HG03457 (cell line): Measurements from ENCODE around the gene HELZ.

Source experiments
- ATAC-seq: cut with Tn5 transposase; IDR thresholded peaks from one replicate; pipeline ENCODE4 v1.9.1; 2021; ENCODE audit warnings: moderate number of reproducible peaks; ENCODE audit not compliant: unreplicated experiment

The HELZ gene

GRCh38 chr17:67238991-67239390, 6.0 kb downstream of the HELZ start:
- no peak for ATAC-seq

- no peak for ATAC-seq
Observed at GRCh38 chr17:67232441-67232840, 12.6 kb downstream of the HELZ start.

GRCh38 chr17:67229109-67229955, 15.7 kb downstream of the HELZ start:
- no peak for ATAC-seq

DNA sequence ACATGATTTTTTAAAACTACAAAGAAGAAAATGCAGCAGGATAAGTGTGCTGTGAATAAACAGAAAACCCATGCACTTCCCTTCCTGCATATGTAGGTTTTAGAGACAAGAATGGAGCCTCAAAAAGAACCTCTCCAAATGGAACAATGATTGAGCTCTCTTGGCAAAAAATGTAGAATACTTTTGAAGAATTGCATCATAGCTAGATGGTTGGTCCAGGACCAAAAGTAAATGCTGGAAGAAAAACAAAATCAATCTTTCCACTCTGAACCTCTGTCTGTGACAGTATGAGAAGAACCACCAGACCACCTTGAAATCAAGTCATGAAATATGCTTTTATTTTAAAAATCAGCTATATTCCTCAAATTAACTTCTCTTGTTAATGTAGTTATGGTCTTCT, 17.5 kb downstream of the HELZ start:
- ATAC-seq, result no peak

DNA sequence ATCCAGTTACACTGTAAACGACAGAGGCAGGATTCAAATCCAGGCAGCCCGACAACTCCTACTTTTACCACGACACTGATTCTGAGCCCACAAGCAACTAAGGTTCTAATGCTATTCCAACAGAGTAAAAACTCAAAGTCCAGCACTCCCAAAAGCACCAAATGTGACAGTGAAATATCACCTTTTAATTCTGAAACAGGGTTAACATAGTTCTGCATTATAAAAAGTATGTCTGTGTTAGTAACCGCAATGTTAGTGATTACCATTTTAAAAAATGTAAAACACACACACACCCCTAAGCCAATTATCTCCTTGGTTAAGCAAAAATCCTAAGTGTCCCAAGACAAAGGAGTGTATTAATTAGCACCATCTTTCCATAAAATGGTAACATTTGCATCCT, 19.7 kb downstream of the HELZ start:
- no peak for ATAC-seq

DNA sequence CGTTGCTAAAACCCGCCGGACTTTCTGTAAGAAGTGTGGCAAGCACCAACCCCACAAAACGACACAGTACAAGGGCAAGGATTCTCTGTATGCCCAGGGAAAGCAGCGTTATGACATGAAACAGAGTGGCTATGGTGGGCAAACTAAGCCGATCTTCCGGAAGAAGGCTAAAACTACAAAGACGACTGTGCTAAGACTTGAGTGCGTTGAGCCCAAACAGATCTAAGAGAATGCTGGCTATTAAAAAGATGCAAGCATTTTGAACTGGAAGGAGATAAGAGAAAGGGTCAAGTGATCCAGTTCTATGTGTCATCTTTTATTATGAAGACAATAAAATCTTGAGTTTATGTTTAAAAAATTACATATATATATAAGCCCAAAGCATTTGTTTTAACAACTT, 20.3 kb downstream of the HELZ start:
- no peak for ATAC-seq

- no peak for ATAC-seq
Observed at GRCh38 chr17:67223924-67224323, 21.1 kb downstream of the HELZ start.

DNA sequence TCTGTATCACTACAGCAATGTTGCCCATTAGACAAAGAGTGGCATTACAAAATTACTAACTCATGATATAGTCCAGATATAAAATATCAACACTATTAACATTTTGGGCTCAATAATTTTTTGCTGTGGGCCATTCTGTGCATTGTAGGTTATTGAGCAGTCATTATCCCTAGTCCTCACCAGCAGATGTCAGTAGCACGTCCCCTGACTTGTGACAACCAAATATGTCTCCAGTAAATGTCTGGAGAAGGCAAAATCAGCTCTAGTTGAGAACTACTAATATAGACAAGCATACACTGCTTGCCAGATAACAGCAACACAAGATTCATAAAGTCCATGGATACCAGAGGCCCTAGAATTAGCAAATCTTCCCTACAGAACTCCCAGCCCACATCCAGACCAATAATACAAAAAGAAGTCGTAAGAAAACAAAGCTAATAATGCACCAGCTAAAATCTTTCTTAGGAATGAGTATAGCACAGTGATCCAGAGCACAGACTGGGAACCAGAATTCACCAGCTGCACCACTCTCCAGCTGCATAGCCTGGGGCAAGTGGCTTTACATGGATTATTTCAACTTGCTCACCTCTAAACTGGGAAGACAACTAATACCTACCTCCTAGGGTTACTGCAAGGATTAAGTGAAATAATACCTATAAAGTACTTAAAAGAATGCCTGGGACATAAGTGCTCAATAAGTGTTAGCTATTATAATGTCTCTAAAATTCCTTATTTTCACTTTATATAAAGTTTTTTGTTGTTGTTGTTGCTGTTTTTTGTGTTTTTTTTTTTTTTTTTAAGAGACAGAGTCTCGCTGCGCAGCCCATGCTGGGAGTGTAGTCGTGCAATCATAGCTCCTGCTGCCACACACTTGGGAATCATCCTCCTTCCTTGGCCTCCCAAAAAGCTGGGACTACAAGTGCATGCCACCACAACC, 23.7 kb downstream of the HELZ start:
- ATAC-seq, result no peak

GRCh38 chr17:67218385-67218950, 26.5 kb downstream of the HELZ start:
- ATAC-seq, result no peak

GRCh38 chr17:67217446-67217845, 27.6 kb downstream of the HELZ start:
- no peak for ATAC-seq

DNA sequence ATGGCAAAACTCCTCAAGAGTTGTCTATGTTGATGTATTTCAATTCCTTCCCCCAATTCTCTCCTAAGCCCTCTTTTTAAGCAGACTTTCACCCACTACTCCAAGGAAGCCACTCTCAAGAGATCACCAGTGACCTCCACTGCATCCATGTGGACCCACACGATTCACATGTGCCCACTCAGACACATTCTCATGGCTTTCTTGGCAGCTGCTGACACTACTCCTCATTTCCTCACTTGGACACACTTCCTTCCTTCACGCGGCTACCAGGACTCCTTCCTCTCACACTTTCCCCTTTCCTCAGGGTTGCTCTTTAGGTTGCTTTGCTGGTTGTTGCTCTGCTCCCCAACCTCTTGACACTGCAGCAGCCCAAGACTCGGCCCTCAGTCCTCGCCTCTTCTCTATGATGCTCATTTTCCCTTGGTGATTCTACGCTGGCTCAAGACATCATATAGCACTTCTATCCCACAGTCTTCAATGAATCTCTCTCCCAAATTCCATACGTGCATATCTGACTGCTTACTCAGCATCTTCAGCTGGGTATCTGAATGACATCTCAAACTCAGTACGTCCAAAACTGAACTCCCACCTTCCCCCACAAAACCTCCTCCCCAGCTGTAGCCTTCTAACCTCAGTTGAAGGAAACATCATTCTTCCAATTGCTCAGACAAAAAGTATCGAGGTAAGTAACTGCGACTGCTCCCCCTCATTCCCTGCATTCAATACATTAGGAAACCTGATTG, 28.2 kb downstream of the HELZ start:
- no peak for ATAC-seq

- ATAC-seq, result no peak
Observed at GRCh38 chr17:67215991-67216421, 29.0 kb downstream of the HELZ start.

DNA sequence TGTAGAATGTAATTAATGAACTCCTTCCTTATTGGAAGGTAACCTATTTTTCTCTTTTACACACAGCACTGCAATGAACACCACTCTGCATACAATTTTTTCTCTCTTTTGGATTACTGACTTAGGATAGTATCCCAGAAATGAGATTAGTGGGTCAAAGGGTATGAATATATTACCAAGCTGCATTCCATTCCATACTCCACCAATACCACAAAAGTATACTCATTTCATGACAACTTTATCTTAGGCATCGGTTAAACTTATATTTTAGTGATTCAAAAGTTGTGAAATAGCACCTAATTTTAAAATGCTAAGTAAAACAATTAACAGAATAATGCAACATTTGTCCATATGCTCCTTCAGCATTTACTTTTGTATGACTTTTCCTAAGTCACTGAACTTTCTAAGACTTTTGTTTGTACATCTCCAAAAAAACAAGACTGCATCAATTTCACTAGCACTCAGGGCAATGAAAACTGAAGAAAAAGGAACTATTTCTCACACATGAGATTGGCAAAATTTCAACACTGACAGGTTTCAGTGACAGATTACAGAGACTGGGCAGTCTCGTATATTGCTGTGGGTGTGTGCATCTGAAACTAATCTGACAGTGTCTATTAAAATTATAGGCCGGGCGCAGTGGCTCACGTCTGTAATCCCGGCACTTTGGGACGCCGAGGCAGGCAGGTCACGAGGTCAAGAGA, 32.1 kb downstream of the HELZ start:
- no peak for ATAC-seq

DNA sequence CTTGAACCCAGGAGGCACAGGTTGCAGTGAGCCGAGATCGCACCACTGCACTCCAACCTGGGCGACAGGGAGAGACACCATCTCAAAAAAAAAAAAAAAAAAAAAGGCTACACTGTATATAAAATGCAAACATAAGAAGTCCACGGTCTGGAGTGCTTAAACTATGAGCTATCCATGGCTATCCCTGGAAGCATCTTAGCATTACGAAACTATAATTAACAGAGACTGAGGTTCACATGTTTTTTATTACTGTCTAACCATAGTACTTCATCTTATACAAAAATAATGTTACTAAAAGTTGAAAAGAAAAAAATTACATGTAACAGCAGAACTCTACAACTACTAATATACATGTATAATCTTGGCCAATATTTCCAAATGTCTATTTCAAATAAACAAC, 32.8 kb downstream of the HELZ start:
- ATAC-seq, result no peak

DNA sequence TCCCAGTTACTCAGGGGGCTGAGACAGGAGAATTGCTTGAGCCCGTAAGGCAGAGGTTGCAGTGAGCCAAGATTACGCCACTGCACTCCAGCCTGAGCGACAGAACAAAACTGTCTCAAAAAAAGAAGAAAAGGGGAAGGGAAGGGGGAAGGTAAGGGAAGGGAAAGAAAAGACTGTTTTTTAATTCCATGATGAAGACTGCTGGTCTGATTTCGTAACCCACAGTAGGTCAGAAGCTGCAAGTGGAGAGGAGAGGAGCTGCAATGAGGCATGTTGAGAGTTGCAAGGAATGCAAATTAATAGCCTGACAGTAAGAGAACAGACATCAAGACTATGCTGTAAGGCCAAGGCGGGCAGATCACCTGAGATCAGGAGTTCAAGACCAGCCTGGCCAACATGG, 33.3 kb downstream of the HELZ start:
- ATAC-seq, result no peak

GRCh38 chr17:67210915-67211314, 34.1 kb downstream of the HELZ start:
- no peak for ATAC-seq

DNA sequence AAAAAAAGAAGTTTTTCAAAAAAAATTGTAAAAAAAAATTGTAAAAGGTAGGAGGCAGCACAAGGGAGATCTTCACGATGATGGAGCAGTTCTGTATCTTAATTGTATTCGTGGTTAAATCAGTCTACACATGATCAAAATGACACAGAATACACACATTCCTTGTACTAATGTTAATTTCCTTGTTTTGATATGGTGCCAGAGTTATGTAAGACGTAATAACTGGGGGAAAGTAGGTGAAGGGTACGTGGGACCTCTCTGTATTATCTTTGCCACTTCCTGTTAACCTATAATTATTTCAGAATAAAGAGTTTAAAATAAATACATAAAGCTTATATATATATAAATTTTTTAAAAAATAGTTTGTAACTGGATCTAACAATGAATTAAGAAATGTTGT, 36.8 kb downstream of the HELZ start:
- no peak for ATAC-seq

DNA sequence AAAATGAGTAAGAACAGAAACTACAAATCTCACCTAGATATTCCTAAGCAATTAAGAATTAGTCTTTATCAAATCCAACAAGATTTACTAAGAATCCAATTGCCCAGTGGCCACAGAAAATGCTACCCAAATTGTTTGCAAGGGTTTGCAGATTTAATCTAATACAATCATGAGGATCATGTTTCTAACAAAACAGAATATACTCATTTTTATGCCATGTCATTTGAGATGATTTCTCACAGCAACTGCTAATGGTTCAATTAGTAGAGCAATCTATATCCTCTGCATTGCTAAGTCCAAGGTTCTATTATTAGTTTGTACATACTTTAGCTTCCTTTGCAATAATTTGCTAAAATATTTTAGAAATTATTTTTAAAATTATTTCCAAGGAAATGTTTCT, 41.2 kb downstream of the HELZ start:
- ATAC-seq, result no peak

- no peak for ATAC-seq
Observed at GRCh38 chr17:67202503-67202902, 42.5 kb downstream of the HELZ start.

DNA sequence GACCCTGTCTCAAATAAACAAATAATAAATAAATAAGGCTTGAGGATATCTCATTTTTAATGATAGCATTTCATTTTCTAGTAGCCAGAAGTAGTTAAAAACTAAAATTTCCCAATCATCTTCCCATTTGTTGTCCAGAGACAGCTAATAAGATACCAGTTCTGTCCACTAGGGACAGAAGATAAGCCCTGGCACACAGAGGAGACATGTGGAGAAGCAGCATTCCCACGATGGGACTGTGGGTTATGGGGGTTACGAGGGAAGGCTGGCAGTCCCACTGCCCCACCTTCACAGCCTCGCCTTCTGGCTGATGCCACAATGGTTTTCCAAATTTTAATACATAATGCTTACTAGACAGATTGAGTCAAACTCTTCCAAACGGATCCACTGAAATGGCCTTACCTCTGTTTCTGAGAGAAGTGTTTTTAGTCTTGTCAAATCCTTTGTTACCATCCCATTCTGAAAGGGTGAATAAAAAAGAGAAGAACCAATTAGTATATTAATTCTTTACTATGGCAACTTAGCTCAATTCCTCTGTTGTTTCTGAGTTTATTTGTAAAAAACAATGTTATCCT, 44.2 kb downstream of the HELZ start:
- ATAC-seq, result no peak
